CD4-positive, CD25-positive, alpha-beta regulatory T cell (primary cell): ENCODE results near the gene NCAPG. TPM values are rescaled to one million over a fixed set of nuclear protein-coding genes. Genes with fewer than 3 reads are reported as not detected.
"Not testable (repeated sequence)": the region's sequence is repeated elsewhere in the genome, so short reads cannot be mapped to it uniquely, and the experiment has no call there.

Source experiments
- ATAC-seq, 2 donors: fragments of 150-1000 bp; cut with Tn5 transposase; one replicate each; pipeline ENCODE4 v1.10.0; 2021; ENCODE audit warnings: low read depth in 2 of 2, moderate number of reproducible peaks in 2 of 2, moderate library complexity in 1 of 2
- DNase-seq, 3 donors: peaks; one replicate each; pipeline versions ENCODE4 v3.0.0 to v3.0.0-alpha.2; 2012 to 2022; ENCODE audit warnings: mixed read lengths in 1 of 3
- H3K27ac ChIP-seq: one replicate; pipeline ENCODE4 v1.7.0; 2013; ENCODE audit warnings: mild to moderate bottlenecking, low read length; ENCODE audit not compliant: insufficient read depth, poor library complexity, severe bottlenecking
- H3K27me3 ChIP-seq: one replicate; pipeline ENCODE4 v1.7.0; 2013; ENCODE audit warnings: low read length; ENCODE audit not compliant: control insufficient read depth, insufficient read depth
- H3K36me3 ChIP-seq: one replicate; pipeline ENCODE4 v1.7.0; 2013; ENCODE audit warnings: mild to moderate bottlenecking, low read length, moderate library complexity; ENCODE audit not compliant: control insufficient read depth, insufficient read depth
- H3K4me1 ChIP-seq: 2 replicates; pipeline ENCODE4 v1.7.0; 2013; ENCODE audit warnings: mild to moderate bottlenecking, low read length; ENCODE audit not compliant: insufficient read depth, control insufficient read depth, poor library complexity, severe bottlenecking
- H3K4me3 ChIP-seq: one replicate; pipeline ENCODE4 v1.7.0; 2013; ENCODE audit warnings: low read depth, mild to moderate bottlenecking, low read length, moderate library complexity
- H3K9me3 ChIP-seq, 2 experiments: 1 replicate in 1 of 2; 2 replicates in 1 of 2; pipeline ENCODE4 v1.7.0; 2013; ENCODE audit warnings: low read length in 2 of 2, mild to moderate bottlenecking in 1 of 2, moderate library complexity in 1 of 2; ENCODE audit not compliant: control insufficient read depth in 2 of 2
- H3K27ac Mint-ChIP-seq, 3 donors: one replicate each; pipeline ENCODE4 v1.8.0; 2020 to 2022; ENCODE audit warnings: mild to moderate bottlenecking in 3 of 3, mixed read lengths in 3 of 3, moderate library complexity in 2 of 3
- H3K27me3 Mint-ChIP-seq: one replicate; pipeline ENCODE4 v1.8.0; 2022; ENCODE audit warnings: mild to moderate bottlenecking, mixed read lengths
- H3K36me3 Mint-ChIP-seq: one replicate; pipeline ENCODE4 v1.8.0; 2020; ENCODE audit warnings: mixed read lengths
- H3K4me1 Mint-ChIP-seq, 4 donors: one replicate each; pipeline ENCODE4 v1.8.0; 2020 to 2022; ENCODE audit warnings: mixed read lengths in 4 of 4, mild to moderate bottlenecking in 1 of 4
- H3K4me3 Mint-ChIP-seq, 4 donors: one replicate each; pipeline ENCODE4 v1.8.0; 2020 to 2022; ENCODE audit warnings: mild to moderate bottlenecking in 4 of 4, mixed read lengths in 4 of 4, moderate library complexity in 3 of 4
- H3K9me3 Mint-ChIP-seq, 7 donors: one replicate each; pipeline ENCODE4 v1.8.0; 2020 to 2022; ENCODE audit warnings: mixed read lengths in 7 of 7, mild to moderate bottlenecking in 3 of 7, moderate library complexity in 2 of 7
- polyA plus RNA-seq, 4 donors: library from polyadenylated mRNA; unstranded; fragments of 300-500 nt; fragmentation: Illumina TruSeq; gene quantifications; one replicate each; pipeline ENCODE4 v1.2.3, GENCODE V29; 2021
- total RNA-seq: library from RNA; stranded (reverse); gene quantifications from one replicate; pipeline ENCODE4 v1.2.3, GENCODE V29; 2022

The NCAPG gene
- total and polyA plus RNA-seq, 5 donors from 2014 or later, result 1.0 to 4.5 (median 1.8) TPM

DNA sequence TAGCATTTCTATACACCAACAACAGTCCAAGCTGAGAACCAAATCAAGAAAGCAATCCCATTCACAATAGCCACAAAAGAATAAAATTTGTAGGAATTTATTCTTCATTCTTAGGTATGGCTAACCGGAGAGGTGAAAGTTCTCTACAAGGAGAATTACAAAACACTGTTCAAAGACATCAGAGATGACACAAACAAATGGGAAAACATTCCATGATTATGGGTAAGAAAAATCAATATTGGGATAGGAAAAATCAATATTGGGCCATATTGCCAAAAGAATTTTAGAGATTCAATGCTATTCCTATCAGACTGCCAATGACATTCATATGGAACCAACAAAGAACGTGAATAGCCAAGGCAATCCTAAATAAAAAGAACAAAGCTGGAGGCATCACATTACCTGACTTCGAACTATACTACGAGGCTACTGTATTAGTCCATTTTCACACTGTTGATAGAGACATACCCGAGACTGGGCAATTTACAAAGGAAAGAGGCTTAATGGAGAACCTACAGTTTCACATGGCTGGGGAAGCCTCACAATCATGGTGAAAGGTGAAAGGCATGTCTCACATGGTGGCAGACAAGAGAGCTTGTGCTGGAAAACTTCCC is 49.1 kb downstream of the NCAPG start:
- no peak overlapping the region for H3K4me3 ChIP-seq
- peaks cover 11 to 12% of the 10 kb centered on the region in 2 experiments for H3K9me3 ChIP-seq
- H3K27me3 ChIP-seq, result no peaks in the 10 kb centered on the region
- no peaks in the 10 kb centered on the region for H3K36me3 ChIP-seq
- Mint-ChIP-seq H3K9me3 (peaks cover 0 to 27% (median 16%) of the 10 kb centered on the region in 7 donors), H3K36me3 (peaks cover 26% of the 10 kb centered on the region), H3K27ac (peak overlapping the region in 1 of 3 donors; percentile 11), H3K4me3 (no peak overlapping the region), H3K4me1 (no peaks in the 10 kb centered on the region), H3K27me3 (no peaks in the 10 kb centered on the region)
- no peak for DNase-seq
- ATAC-seq, result no peak
- no peaks in the 10 kb centered on the region for H3K4me1 ChIP-seq
- no peak overlapping the region for H3K27ac ChIP-seq

DNA sequence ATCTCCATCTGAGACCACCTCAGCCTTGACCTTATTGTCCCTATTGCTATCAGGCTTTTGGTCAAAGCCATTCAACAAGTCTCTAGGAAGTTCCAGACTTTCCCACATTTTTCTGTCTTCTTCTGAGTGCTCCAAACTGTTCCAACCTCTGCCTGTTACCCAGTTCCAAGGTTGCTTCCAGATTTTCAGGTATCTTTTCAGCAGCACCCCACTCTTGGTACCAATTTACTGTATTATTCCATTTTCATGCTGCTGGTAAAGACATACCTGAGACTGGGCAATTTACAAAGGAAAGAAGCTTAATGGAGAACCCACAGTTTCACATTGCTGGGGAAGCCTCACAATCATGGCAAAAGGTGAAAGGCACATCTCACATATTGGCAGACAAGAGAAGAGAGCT is 51.1 kb downstream of the NCAPG start:
- not testable (repeated sequence) for DNase-seq, H3K36me3 ChIP-seq, H3K27ac Mint-ChIP-seq, ATAC-seq, H3K4me1 ChIP-seq, H3K4me1 Mint-ChIP-seq, H3K27me3 Mint-ChIP-seq, H3K4me3 Mint-ChIP-seq, H3K27ac ChIP-seq, H3K4me3 ChIP-seq, H3K27me3 ChIP-seq
- H3K9me3 Mint-ChIP-seq, result peaks cover 0 to 27% (median 16%) of the 10 kb centered on the region in 7 donors
- peaks cover 27% of the 10 kb centered on the region for H3K36me3 Mint-ChIP-seq
- peaks cover 11 to 12% of the 10 kb centered on the region in 2 experiments for H3K9me3 ChIP-seq

DNA sequence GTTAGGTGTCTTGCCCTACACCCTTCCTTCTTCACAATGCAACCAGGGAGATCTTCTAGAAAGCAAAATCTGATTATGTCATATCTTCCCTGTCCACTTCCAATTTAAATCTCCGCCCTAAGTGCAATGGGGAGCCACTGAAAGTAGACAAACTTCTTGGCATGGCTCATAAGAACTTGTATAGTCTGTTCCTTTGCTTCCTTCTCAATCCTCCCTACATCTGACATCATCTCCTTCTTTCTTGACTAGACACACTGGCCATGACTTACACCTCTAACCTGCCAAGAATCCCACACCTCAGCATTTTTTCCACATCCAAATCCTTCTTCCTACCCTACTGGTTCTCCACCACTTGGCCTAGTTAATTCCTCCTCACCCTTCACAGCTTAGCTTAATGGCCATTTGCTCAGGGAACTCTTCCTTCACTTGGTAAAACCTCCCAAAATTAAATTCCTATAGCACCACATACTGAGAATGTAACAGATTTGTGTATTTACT is 55.1 kb downstream of the NCAPG start:
- Mint-ChIP-seq H3K9me3 (peaks cover 0 to 21% (median 5%) of the 10 kb centered on the region in 7 donors), H3K36me3 (peaks cover 18% of the 10 kb centered on the region), H3K4me1 (no peaks in the 10 kb centered on the region), H3K27ac (no peak overlapping the region), H3K27me3 (no peaks in the 10 kb centered on the region), H3K4me3 (no peak overlapping the region)
- Histone ChIP-seq H3K4me3 (no peak overlapping the region), H3K9me3 (peaks cover 9 to 11% of the 10 kb centered on the region in 2 experiments), H3K27ac (no peak overlapping the region), H3K4me1 (no peaks in the 10 kb centered on the region), H3K27me3 (no peaks in the 10 kb centered on the region), H3K36me3 (no peaks in the 10 kb centered on the region)
- DNase-seq, result no peak
- no peak for ATAC-seq

DNA sequence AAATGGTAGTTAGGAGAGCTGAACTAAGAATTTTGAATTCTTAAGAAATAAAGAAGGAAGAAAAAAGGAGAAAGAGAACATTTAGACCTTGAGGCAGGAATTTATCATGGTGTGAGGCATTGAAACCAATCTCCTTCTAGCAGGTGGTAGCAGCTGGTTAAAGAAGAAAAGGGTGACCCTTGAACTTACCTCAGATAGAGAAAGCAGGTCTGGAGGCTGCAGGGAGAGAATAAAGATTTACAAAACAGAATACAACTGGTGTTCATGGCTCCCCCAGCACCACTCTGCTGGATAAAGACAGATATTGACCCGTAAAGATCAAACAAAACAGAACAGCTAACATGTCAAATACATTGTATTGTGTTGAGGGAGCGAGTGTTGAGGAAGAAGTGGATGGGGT is 56.0 kb downstream of the NCAPG start:
- H3K27me3 Mint-ChIP-seq, result no peaks in the 10 kb centered on the region
- ATAC-seq, result no peak
- no peak overlapping the region for H3K4me3 Mint-ChIP-seq

DNA sequence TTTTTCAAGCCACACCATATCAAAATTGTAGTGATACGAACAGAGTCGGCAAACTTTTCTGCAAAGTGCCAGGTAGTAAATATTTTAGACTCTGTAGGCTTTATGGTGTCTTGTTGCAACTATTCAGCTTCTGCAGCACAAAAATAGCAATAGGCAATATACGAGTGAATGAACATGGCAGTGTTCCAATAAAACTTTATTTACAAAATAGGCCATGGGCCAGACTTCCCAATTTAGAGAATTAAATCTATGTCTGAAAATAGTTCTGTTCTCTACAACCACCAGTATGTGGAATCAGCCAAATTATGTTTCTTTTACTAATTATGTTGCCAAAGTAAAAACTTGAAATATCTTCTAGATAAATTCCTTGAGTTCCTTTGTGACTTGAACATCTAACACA is 56.5 kb downstream of the NCAPG start:
- Mint-ChIP-seq H3K4me1 (no peaks in the 10 kb centered on the region), H3K27ac (no peak overlapping the region), H3K36me3 (peaks cover 13% of the 10 kb centered on the region), H3K27me3 (no peaks in the 10 kb centered on the region), H3K4me3 (no peak overlapping the region), H3K9me3 (peaks cover 0 to 13% (median 3%) of the 10 kb centered on the region in 7 donors)
- no peaks in the 10 kb centered on the region for H3K4me1 ChIP-seq
- no peak overlapping the region for H3K4me3 ChIP-seq
- H3K27ac ChIP-seq, result no peak overlapping the region
- no peaks in the 10 kb centered on the region for H3K36me3 ChIP-seq
- ATAC-seq (no peak), DNase-seq (no peak)
- peaks cover under 1 to 5% of the 10 kb centered on the region in 2 experiments for H3K9me3 ChIP-seq
- H3K27me3 ChIP-seq, result no peaks in the 10 kb centered on the region

More for the DNA sequence above, 56.0 kb downstream of the NCAPG start:
- no peaks in the 10 kb centered on the region for H3K27me3 ChIP-seq
- no peak overlapping the region for H3K27ac ChIP-seq
- H3K4me1 Mint-ChIP-seq, result no peaks in the 10 kb centered on the region
- no peak for DNase-seq
- H3K9me3 ChIP-seq, result peaks cover 6 to 9% of the 10 kb centered on the region in 2 experiments
- H3K36me3 ChIP-seq, result no peaks in the 10 kb centered on the region
- no peak overlapping the region for H3K27ac Mint-ChIP-seq
- peaks cover 0 to 17% (median 4%) of the 10 kb centered on the region in 7 donors for H3K9me3 Mint-ChIP-seq
- no peaks in the 10 kb centered on the region for H3K4me1 ChIP-seq
- H3K36me3 Mint-ChIP-seq, result peaks cover 15% of the 10 kb centered on the region
- no peak overlapping the region for H3K4me3 ChIP-seq

DNA sequence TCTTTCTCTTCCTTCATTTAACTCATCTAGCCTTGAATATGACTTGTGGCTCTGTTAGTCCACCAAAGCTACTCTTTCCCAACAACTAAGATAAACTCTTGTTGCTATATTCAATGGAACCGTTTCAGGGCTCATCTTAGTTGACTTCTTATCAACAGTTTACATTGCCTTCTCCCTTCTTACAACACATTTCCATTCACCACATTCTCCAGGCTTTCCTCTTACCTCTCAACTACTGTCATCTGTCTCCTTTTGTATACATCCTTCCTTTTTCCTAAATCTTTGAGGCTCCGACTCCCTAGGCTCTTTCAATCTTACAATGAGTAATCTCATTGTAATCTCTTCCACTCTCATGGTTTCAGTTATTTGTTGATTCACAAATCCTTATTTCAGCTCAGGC is 58.5 kb downstream of the NCAPG start:
- no peaks in the 10 kb centered on the region for H3K27me3 ChIP-seq
- no peaks in the 10 kb centered on the region for H3K4me1 ChIP-seq
- H3K4me3 ChIP-seq, result no peak overlapping the region
- Mint-ChIP-seq H3K27ac (no peak overlapping the region), H3K36me3 (peaks cover 4% of the 10 kb centered on the region), H3K27me3 (no peaks in the 10 kb centered on the region), H3K4me1 (no peaks in the 10 kb centered on the region), H3K9me3 (peaks cover 0 to 3% (median 0%) of the 10 kb centered on the region in 7 donors), H3K4me3 (no peak overlapping the region)
- no peak for ATAC-seq
- no peaks in the 10 kb centered on the region for H3K9me3 ChIP-seq
- H3K36me3 ChIP-seq, result no peaks in the 10 kb centered on the region
- H3K27ac ChIP-seq, result no peak overlapping the region
- no peak for DNase-seq

DNA sequence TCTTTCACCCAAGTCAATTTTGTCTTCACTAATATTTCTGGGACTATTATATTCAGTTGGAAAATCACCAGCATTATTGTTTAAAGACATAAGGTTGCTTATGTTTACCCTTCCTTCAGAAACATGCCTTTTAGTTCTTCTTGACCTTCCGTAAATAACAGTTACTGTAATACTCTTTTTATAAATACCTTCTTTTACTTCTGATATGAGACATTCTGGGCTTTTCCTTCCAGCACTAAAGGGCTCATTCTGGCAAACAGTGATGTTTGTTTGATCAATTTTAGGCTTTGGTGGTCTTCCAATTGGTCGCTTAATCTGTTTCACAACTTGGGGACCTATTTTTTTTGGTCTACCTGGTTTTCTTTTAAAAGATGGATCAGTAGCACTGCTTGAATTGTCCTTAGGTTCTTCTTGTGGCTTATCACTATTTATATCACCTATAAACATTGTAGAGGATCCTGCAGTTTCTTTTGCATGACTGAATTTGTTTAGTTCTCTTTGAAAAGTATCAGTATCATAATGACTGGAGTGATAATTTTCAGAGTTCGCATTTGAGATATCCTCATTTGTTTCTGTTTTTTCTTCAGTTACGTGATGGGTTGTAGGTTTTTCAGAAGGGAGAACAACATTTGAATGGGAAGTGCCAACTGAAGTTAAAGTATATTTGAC is 64.8 kb downstream of the NCAPG start:
- Mint-ChIP-seq H3K4me3 (no peak overlapping the region), H3K27me3 (no peaks in the 10 kb centered on the region), H3K9me3 (peaks cover 0 to 7% (median under 1%) of the 10 kb centered on the region in 7 donors), H3K27ac (no peak overlapping the region), H3K36me3 (peaks cover 10% of the 10 kb centered on the region), H3K4me1 (no peaks in the 10 kb centered on the region)
- Histone ChIP-seq H3K36me3 (no peaks in the 10 kb centered on the region), H3K27me3 (no peaks in the 10 kb centered on the region), H3K9me3 (no peaks in the 10 kb centered on the region), H3K4me1 (no peaks in the 10 kb centered on the region), H3K27ac (no peak overlapping the region), H3K4me3 (no peak overlapping the region)
- no peak for DNase-seq
- ATAC-seq, result no peak
